GM12872 (cell line): Measurements from ENCODE around the gene AJM1.

ENCODE experiments used
- CTCF ChIP-seq: IDR thresholded peaks from 3 replicates; pipeline ENCODE4 v1.5.1; 2011; ENCODE audit warnings: low read depth, mild to moderate bottlenecking, low read length, moderate library complexity; ENCODE audit not compliant: insufficient read depth

Gene AJM1

DNA sequence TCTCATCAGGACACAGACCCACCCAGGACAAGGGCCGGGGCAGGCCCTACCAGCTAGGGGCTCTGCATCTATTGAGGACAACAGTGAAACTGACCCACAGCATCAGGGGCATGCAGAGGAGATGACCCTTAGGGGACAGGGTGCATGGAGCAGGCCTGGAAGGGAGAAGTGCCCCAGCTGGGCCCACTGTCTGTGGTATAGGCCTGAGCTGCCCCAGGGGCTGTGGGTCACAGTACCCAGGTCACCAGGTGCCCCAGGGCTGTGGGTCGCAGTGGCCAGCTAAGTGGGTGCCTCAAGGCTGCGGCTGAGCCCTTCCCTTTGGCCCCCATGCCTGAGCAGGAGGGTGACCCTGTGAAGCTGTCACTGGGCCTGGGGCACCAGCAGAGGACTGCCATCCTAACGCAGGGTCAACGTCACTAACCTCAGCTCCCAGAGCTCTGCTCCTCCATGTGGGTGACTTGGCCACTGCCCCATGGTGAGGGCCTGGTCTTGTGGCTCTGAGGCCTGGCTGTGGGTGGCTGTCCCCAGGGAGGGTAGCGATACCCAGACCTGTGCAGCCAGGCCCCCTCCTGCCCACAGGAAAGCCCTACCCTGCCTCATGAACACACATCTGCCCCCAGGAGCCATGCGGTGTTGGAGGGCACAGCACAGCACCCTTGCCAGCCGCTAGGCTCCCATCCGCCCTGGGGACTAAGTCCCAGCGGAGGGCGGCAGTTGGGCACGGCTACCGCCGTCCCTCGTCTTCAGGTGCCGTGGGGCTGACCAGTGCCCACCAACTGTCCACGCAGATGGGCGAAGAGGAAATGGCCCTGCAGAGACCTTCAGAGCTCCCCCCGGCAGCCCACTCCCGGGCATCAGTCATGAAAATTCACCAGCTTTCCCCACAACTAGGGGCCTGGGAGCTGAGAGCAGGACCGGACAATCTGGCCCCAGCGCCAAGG is 18.9 kb downstream of the AJM1 start:
- TF ChIP-seq CTCF, result no peak

DNA sequence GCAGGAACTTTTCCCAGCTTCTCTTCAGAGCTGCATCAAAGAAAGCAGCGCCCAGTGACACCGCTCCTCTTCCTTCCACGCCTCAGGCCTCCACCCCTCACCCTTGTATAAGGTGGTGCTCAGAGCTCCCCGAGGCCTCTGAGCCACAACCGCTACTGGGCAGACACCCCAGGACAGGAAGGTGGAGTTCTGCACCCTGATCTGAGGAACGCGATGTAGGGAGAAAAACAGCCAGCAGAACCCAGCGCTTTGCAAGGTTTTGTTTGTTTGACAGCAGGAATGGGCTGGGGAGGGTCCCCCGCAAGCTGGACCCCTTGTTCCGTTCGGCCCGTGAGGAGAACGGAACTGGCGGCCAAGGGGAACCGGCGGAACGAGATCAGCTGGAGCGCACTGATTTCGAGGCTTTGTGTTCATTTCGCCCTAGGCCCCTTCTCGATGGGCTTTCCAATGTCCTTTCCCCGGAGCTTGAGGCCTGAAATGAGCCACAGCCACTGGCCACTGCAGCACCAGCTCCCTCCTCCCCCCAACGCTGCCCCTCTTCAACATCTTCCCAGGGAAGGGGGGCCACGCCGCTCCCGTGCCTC is 19.7 kb downstream of the AJM1 start:
- no peak for TF ChIP-seq CTCF

- TF ChIP-seq CTCF, result no peak
These were observed 20.8 kb downstream of the AJM1 start for GRCh38 chr9:136862849-136863622.

DNA sequence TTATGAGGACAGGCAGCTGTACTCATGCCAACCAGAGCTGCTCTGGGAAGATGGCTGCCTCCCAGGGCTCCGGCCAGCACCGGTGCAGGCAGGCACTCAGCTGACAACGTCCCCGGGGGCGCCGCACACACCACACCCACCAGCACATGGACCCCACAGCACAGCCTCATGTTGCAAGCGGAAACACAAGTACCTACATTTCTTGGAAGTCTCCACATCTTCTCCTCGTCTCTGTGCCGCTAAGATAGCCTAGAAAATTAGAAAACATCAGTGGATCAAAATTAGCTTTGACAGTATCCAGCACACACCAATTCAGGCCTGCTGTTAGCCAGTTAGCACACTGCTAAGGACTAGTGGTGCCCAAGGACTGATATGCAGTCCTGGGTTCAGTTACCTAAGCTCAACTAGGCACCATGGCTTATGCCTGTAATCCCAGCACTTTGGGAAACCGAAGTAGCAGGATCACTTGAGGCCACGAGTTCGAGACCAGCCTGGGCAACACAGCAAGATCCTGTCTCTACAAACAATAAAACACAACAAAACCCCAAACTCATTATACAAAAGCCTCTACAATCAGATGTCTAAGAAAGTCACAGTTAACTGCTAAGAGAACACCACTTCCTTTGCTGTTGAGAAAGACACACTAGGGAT is 21.5 kb downstream of the AJM1 start:
- TF ChIP-seq CTCF, result no peak

DNA sequence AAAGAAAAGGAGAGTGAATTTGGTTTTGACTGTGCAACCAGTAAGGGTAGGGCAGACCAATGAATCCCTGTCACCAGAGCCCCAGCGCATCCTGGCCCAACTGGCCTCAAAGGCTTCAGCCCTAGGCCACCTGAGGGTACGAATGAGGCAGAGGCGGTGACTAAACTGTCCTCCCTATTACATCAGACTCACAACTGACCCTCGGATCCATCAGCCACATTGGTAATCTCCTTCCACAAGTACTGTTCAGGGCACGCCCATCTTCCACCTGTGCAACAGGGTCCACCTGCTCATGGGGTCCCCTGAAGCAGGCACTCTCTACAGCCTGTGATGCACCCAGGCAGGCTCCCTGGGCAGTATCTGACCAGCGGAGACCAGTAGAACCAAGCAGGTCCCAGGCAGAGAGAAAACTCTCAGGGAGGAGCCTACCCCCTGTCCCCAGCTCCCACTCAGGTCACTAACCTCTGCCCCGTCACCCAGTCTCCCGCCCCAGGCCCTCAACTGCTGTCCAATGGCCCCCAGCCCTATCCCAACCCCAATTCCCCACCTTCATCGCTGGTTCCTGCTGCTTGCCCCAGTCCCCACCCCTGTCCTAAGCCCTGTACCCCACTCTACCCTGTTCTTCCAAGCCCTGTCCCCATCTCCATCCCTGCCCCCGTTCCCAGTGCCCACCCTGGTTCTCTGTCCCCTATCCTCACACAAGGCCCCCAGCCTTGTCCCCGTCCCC is 22.9 kb downstream of the AJM1 start:
- TF ChIP-seq CTCF, result no peak

DNA sequence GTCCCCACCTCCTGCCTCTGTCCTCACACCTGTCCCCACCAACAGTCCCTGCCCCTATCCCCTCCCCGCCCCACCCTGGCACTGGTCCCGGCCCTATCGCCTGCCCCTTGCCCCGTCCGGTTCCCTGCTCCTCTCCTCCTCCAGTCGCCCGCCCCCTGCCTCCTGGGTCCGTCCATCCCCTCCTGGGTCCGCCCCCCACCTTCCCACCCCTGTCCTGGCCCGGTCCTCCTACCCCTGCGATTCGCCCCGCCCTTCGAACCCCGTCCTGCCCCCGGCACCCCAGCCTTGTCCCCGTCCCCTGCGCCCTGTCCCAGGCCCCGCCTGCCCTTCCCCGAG is 23.5 kb downstream of the AJM1 start:
- no peak for TF ChIP-seq CTCF
